ENCODE measurements around the gene KIF26A.

KIF26A gene

DNA sequence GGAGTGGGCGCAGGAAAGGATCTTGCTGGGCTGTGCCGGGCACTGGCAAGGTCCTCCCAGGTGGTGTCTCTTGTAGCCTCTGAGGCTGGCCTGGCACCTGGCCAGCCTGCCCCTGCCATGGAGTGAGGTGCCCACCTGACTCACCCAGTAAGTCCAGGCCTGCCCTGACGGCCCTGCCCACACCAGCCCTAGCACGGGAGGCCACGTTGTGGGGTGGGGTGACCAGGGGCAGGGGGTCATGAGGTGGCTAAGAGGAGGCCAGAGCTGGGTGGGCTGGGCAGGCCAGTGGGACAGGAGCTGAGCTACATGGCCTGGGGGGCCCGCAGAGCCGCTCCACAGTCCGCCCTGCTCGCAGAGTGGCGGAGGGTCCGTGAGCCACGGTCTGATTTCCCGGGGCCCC lies 45.4 kb downstream of the KIF26A start:
- H3K36me3 ChIP-seq: no peaks in the 10 kb centered on the region
- H3K27me3 ChIP-seq: no peaks in the 10 kb centered on the region
- H3K9ac ChIP-seq: no peak overlapping the region
- no peak for TF ChIP-seq Cebpa-rat (IDR thresholded peaks at IDR 0.05)
- no peak overlapping the region for H3K27ac ChIP-seq
- no peaks in the 10 kb centered on the region for H3K9me3 ChIP-seq
- peaks cover 56% of the 10 kb centered on the region for H3K4me1 ChIP-seq
- H4K20me1 ChIP-seq: no peaks in the 10 kb centered on the region
- no peak overlapping the region for H3K4me3 ChIP-seq
- no peak overlapping the region for H3K4me2 ChIP-seq

DNA sequence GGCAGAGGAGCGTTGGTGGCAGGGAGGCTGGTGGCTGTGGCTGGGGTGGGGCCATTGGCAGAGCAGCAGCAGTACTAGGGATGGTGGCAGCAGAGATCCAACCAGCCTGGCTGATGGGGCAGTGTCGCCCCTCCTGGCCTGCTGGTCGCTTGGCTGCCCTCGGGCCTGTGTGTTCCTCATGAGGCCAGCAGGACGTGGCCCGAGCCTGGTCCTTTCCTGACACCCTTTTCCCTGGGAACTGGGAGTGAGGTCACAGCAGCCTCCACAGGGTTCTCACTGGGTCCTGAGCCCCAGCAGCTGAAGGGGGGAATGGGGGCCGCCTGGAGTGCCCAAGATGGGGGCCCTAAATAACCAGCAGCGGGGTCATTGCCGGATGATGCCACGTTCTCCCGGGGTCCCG lies 46.1 kb downstream of the KIF26A start:
- no peak for TF ChIP-seq Cebpa-rat (IDR thresholded peaks at IDR 0.05)
- H3K9ac ChIP-seq: no peak overlapping the region
- H3K27ac ChIP-seq: no peak overlapping the region
- peaks cover 61% of the 10 kb centered on the region for H3K4me1 ChIP-seq
- H3K4me2 ChIP-seq: peak overlapping the region; percentile 64
- no peaks in the 10 kb centered on the region for H3K9me3 ChIP-seq
- H3K36me3 ChIP-seq: no peaks in the 10 kb centered on the region
- no peaks in the 10 kb centered on the region for H3K27me3 ChIP-seq
- H3K4me3 ChIP-seq: no peak overlapping the region
- H4K20me1 ChIP-seq: no peaks in the 10 kb centered on the region

DNA sequence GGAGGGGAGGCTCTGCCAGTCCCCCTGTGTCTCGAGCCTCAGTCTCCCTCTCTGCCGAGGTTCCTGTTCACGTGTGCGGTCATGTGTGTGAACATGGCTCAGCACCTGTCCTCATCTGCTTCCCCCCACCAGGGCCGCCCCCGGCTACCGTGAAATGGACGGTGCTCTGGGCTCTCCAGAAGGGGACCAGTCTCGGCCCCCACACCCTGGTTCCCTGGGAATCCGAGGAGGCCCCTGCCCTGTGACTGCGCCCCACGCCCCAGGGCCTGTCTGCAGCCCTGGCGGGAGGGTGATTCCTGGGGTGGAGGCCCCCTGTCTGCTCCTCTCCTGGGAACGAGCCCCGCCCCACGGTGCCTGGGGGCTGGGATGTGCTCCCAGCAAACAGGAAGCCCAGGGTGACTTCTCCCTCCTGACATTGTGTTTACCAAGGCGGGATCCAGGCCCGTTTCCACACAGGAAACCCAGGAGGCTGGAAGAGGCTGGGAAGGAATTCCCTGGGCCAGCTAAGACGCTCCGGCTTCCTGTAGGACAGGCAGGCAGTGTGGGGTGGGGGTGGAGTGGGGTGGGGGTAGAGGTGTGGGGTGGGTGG lies 46.6 kb downstream of the KIF26A start:
- H3K9ac ChIP-seq: no peak overlapping the region
- H3K4me1 ChIP-seq: peaks cover 60% of the 10 kb centered on the region
- no peak overlapping the region for H3K4me3 ChIP-seq
- no peaks in the 10 kb centered on the region for H3K27me3 ChIP-seq
- no peaks in the 10 kb centered on the region for H3K36me3 ChIP-seq
- no peak for TF ChIP-seq Cebpa-rat (IDR thresholded peaks at IDR 0.05)
- H4K20me1 ChIP-seq: no peaks in the 10 kb centered on the region
- peak overlapping the region; percentile 64 for H3K4me2 ChIP-seq
- H3K27ac ChIP-seq: 0 out of 2 replicates have a peak overlapping the region, but pooled peaks have one; percentile 15
- H3K9me3 ChIP-seq: no peaks in the 10 kb centered on the region

DNA sequence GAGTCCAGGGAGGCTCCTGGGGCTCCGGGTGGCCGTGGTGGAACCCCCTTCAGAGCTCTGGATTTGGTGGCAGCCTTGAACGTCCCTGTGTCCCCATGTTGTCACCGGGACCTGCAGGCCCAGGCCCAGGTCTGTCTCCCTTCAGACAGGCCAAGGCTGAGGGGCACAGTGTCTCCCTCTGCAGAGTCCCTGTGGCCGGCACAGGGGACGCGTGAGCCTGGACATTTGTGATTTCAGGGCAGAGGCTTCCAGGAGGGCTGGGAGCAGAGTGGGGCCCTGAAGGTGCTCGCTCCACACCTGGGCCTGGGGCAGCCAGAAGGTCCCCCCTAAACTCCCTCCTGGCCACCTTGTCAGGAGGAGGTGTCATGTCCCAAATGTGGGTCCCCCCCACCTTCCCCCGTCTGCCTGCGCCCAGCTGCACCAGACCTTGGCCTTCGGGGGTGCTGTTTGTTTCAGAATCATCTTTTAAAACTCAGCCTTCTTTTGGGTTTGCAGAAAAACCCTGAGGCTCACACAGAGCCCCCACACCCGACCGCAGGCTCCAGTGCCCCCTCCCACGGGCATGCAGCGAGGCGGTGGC lies 47.6 kb downstream of the KIF26A start:
- Histone ChIP-seq H3K9me3 (no peaks in the 10 kb centered on the region), H3K36me3 (no peaks in the 10 kb centered on the region), H3K27me3 (no peaks in the 10 kb centered on the region), H3K4me2 (peak overlapping the region; percentile 31), H3K4me1 (peaks cover 53% of the 10 kb centered on the region), H4K20me1 (no peaks in the 10 kb centered on the region), H3K27ac (no peak overlapping the region), H3K9ac (no peak overlapping the region), H3K4me3 (no peak overlapping the region)
- TF ChIP-seq Cebpa-rat (IDR thresholded peaks at IDR 0.05): no peak

DNA sequence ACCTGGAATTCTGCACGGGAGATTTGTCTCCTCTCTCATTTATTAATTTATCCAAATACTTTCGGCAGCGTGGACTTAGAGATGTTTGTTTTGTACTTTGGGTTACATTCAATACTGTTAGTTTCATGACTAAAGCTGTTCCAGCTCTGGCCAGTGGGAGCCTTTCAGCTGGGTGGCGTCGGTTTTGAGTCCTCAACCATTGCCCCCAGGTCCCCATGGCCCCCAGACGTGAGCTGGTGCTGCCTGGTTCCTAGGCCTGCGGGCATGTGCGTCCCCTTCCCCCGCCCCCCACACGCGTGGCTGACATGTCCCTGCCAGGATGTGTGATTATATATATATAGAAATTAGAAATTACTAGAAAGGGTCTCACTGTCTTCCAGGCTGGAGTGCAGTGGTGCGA lies 48.2 kb downstream of the KIF26A start:
- Histone ChIP-seq H3K27ac (no peak overlapping the region), H3K4me3 (no peak overlapping the region), H3K4me2 (peak overlapping the region; percentile 31), H4K20me1 (no peaks in the 10 kb centered on the region), H3K27me3 (no peaks in the 10 kb centered on the region), H3K36me3 (no peaks in the 10 kb centered on the region), H3K9ac (no peak overlapping the region), H3K4me1 (peaks cover 48% of the 10 kb centered on the region), H3K9me3 (no peaks in the 10 kb centered on the region)
- TF ChIP-seq Cebpa-rat (IDR thresholded peaks at IDR 0.05): no peak

DNA sequence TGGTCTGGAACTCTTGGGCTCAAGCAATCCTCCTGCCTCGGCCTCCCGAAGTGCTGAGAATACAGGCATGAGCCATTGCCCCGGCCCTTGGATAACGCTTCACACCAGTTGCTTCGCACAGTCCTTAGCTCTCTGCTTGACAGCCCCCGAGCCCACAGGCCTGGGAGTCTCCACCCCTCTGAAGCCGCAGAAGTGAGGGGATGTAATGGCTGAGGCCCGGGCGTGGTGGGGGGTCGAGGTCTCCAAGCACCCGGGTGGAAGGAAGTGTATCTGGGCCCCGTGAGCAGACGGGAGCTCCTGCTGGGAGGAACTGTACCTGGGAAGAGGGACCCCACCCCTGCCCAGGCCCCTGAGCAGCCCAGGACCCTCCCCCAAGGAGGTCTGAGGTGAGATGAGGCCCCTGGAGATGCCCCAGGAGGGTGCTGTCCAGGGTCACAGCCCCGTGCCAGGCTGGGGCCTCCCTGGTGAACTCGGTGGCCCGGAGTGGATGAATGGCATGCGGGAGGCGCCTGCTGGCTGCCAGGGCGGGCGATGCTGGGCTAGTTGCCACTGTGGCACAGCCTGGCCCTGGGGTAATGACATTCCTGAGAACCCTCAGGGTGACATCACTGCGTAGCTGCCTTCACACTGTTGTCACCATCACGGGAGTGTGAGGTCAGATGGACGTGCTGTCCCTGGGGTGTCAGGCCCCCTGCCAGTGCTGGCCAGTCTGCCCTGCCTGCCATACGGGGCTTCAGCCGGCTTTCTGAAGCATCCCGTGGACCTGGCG lies 48.9 kb downstream of the KIF26A start:
- Histone ChIP-seq H3K36me3 (no peaks in the 10 kb centered on the region), H4K20me1 (no peaks in the 10 kb centered on the region), H3K4me3 (no peak overlapping the region), H3K4me1 (peaks cover 49% of the 10 kb centered on the region), H3K27ac (no peak overlapping the region), H3K27me3 (no peaks in the 10 kb centered on the region), H3K9me3 (no peaks in the 10 kb centered on the region), H3K9ac (no peak overlapping the region), H3K4me2 (peak overlapping the region; percentile 31)
- TF ChIP-seq Cebpa-rat (IDR thresholded peaks at IDR 0.05): no peak

DNA sequence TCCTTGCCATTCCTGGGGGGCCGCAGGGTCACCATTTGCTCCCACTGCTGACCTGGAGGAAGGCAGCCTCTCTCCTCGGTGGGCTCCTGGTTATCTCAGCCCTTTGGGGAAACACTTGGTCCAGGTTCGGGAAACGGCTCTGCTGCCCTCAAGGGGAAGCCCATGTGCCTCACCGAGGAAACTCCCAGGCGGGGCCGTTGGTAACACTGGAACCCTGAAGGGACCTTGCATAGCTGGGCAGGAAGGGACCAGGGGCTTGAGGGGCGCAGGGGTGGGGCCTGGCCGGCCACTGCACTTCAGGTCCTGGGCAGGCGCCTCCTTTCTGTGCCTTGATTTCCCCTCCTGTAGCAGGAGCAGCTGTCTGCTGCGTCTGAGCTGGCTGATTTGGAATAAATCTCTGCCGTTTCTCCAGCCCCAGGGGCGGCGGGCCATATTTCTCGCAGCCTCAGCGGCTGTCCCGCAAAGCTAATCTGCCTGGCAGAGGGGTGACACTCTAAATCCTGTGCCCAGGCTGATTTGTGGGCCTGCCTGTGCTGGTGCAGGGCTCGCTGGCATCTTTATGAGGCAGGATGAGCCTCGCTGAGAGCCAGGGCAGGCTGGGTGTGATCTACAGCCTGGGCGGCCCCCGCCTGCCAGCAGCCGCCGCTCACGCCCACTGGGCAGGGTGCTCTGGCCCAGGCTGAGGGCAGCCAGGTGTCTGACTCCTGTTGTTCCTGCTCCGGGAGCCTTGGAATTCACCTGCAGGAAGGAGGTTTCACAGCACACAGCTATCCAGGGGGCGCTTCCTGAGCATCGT lies 49.7 kb downstream of the KIF26A start:
- Histone ChIP-seq H3K27me3 (no peaks in the 10 kb centered on the region), H3K4me1 (peaks cover 57% of the 10 kb centered on the region), H3K4me3 (no peak overlapping the region), H3K36me3 (no peaks in the 10 kb centered on the region), H3K9ac (no peak overlapping the region), H3K4me2 (peak overlapping the region; percentile 30), H4K20me1 (no peaks in the 10 kb centered on the region), H3K27ac (no peak overlapping the region), H3K9me3 (no peaks in the 10 kb centered on the region)
- no peak for TF ChIP-seq Cebpa-rat (IDR thresholded peaks at IDR 0.05)

DNA sequence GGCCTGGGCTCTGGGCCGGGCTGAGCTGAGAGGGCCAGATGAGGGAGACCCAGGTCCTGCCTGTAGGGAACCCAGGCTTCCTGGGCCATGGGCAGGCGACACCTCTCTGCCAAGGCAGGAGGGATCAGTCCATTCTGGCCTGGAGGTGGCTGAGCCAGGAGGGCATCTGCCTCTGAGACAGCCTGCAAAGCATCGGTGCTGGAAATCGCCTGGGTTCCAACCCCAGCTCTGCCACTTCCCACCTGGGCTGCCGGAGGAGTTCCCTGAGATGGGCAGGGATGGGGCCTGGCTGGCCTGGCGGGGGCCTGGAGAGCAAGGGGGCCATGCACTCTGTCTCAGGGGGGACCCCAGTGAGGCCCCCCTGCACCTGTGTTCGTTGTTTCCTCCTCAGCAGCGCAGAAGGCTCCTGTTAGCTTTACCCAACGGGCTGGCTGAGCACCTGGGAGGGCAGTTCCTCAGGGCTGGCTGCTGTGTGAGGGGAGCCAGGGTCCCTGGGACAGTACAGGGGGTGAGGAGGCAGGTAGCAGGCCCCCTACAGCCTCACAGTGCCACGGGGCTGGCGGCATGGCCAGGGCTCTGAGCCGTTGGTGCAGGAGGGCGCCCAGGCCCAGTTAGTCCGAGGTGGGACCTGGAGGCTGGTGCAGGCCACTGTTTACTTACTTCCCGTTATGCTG lies 50.5 kb downstream of the KIF26A start:
- H3K4me1 ChIP-seq: peaks cover 64% of the 10 kb centered on the region
- H4K20me1 ChIP-seq: no peaks in the 10 kb centered on the region
- no peaks in the 10 kb centered on the region for H3K36me3 ChIP-seq
- no peak overlapping the region for H3K4me3 ChIP-seq
- no peak overlapping the region for H3K27ac ChIP-seq
- H3K4me2 ChIP-seq: peak overlapping the region; percentile 30; the same call in 1 of the 2 replicates
- H3K9ac ChIP-seq: no peak overlapping the region
- TF ChIP-seq Cebpa-rat (IDR thresholded peaks at IDR 0.05): no peak
- H3K27me3 ChIP-seq: no peaks in the 10 kb centered on the region
- H3K9me3 ChIP-seq: no peaks in the 10 kb centered on the region

DNA sequence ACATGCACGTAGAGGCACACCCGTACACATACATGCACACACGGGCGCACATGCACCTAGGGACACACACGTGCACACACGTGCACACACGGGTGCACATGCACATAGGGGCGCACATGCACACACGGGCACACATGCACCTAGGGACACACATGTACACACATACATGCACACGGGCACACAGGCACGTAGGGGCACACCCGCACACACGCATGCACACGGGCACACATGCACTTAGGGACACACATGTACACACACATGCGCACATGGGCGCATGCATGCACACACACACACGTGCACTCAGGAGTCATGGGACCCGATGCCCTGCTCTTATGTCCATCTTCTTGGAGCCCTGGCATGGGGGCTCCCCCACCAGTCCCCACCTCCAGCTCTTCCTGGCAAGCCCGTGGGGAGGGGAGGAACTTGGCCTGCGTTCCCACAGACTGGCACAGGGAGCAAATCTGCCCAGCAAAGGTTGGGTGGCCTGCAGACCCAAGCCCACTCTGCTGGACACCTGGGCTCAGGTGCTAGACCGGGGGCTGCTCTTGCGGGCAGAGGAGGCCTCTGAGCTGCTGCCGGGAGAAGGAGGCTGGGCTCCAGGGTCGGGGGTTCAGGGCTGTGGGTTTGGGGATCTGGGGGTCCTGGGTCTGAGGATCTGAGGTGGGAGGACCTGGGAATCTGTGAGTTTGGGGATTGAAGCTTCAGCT lies 51.4 kb downstream of the KIF26A start:
- peaks cover 68% of the 10 kb centered on the region for H3K4me1 ChIP-seq
- no peak for TF ChIP-seq Cebpa-rat (IDR thresholded peaks at IDR 0.05)

More for the DNA sequence above, 51.4 kb downstream of the KIF26A start:
- H3K27ac ChIP-seq: no peak overlapping the region
- no peaks in the 10 kb centered on the region for H3K27me3 ChIP-seq
- no peak overlapping the region for H3K4me3 ChIP-seq
- H3K4me2 ChIP-seq: no peak overlapping the region
- no peak overlapping the region for H3K9ac ChIP-seq
- H3K36me3 ChIP-seq: no peaks in the 10 kb centered on the region
- H4K20me1 ChIP-seq: no peaks in the 10 kb centered on the region
- no peaks in the 10 kb centered on the region for H3K9me3 ChIP-seq
